ENCODE measurements around the gene RELT.
A peak's percentile ranks its signal among the peaks of the same experiment; 100 is the strongest.

RELT gene

DNA sequence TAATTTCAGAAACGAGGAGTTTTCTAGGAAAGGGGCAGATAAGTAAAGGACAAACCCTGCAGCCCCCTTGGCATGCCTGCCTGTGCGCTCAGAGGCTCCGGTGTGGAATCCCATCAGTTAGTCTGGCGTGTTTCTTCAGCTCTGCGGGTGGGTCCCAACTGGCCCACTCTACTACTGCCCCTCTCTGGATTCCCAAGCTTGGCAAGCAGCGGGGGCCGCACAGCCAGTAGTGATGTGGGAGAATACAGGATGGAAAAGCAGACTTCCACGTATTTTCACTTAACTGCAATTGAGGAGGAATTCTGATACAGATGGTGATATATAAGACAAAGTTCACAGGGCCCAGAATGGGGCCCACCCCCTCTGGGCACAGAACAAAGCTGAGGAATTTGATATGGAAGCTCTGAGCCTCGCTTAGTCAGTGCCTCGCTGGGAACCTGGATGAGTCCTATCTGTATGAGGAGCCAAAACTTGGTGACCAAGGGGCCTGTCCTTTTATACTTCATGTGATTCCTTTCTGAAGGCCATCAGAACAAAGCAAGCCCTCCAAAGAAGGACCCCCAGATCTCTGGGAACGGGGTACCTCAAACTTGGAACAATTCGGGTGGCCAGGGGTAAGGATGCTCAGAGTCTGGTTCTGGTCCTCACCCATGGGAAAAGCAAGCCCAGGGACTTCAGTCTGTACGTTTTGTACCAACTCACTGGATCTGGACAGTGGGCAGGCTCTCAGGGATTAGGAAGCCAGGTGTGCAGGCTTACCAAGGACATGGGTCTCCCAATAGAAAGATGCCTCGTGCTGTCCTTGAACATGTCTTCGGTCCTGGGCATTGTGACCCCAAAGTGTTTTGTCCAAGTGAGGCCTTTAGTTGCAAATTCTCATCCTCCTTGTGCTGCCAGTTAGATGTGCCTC lies 26.0 kb downstream of the RELT start:
- no peak for DNase-seq (ENCODE audit: low spot score)
- FAIRE-seq, result no peak

DNA sequence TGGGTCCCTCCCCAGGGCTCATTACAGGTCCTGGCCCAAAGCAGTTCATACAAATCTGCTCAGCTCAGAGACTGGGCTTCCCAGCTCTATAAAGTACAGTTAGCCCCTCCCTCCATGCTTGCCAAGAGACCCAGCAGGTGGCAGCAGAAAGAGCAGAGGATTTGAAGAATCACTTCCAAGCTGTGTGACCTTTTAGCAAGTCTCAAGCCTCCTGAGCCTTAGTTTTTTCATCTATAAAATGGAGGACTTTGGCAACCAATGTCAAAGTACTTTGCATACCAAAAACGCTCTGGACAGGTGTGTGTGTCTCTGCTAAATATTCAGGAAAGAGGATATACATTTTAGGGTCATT lies 26.6 kb downstream of the RELT start:
- DNase-seq (ENCODE audit: low spot score), result peak; percentile 35

DNA sequence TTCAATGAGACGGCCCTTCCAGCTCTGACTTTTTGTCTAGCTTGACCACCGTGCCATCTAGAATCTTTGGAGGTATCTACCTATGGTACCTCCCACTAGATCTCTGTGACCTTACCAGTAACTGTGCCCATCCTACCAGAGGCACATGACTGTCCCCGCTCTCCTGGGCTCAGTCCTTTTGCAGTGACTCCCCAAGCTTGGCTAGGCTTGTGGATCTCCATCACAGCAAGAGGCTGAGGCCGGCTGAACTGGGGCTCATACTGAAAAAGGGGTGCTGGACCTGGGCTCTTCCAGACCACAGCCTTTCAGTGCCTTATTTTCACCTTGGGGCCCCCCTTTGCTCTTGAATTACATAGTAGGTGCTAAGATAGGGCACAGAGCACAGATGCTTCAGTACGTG lies 27.3 kb downstream of the RELT start:
- no peak for DNase-seq (ENCODE audit: low spot score)
- FAIRE-seq, result no peak

More for the DNA sequence above, 26.6 kb downstream of the RELT start:
- FAIRE-seq, result no peak

DNA sequence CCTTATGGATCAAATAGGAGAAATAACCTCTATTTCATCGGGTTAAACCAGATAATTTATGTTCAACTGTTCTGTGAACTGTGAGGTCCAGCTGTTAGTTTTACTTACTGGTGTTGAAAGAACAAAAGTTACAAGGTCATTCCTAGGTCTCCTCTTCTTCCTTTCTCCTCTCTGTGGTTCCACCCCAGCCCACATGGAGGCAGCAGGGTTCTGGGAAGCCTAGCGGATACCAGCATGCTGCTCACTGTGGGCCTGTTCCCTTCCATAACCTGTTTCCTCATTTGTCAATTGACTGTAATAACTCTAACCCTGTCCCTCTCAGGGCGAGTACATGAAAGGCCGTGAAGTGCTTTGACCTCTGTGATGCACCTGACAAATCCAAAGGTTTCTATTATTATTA lies 27.8 kb downstream of the RELT start:
- DNase-seq (ENCODE audit: low spot score), result peak; percentile 57
- no peak for FAIRE-seq

DNA sequence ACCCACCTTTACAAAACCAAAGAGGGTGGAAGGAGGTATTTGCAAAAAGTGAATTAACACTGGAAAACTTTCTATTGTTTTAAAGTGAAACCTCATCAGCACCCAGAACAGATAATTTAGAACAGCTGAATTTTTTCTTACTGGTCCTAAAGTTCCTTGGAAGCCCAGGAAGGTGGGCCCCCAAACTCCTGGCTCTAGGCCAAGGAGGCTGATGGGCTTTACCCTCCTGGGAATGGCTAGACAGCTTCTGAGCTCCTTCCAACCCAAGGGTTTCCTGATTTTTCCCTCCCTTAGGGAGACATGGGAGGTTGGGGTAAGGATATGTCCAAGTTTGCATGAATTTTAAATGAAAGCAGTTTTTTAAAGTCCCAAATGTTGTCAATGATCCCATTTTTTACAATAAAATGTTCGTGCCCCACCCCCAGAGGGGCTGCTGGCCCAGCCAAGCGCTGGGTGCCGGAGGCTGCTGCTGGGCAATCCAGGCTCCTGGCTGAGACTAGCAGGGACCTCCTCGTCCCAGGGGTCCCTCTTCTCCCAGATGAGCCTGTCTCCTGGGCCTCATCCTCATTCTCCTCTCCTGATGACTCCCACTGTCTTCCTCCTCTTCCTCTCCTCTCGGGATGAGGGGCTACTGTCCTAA lies 28.4 kb downstream of the RELT start:
- FAIRE-seq, result no peak
- DNase-seq (ENCODE audit: low spot score), result no peak

DNA sequence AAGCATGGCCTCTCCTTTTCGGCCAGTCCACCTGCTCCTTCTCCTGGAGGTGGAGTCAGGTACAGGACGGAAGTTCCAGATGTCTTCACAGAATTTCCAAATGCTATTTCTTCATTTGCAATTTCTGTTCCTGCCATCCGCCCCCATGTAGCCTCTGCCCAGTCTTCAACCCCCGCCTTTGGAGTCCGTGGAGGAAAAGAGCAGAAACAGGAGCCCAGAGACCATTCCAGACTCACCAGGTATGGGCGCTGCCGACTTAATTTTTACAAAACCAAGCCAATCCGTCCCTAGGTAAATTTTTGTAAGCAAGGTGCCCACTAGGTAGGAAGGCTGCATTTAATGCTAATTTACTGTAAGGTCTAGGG lies 28.9 kb downstream of the RELT start:
- no peak for DNase-seq (ENCODE audit: low spot score)
- no peak for FAIRE-seq

DNA sequence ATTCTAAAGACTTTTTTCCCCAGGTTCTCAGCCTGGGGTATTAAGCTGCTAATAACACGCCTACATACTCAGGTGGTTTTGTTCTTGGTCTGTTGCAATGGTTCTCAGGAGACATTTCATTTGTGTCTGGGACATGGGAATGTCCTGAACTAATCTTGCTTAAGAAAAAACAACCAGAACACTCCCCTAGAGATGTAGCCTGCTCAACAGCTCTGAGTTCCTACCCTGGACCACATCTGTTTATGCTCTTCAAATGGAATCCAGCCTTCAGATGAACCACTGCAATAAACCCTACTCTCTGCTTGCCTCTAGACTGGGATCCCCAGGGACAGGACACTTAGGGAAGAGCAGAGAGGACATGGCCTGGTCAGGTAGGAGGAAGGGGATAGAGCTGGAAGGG lies 29.9 kb downstream of the RELT start:
- DNase-seq (ENCODE audit: low spot score), result no peak
- FAIRE-seq, result no peak

DNA sequence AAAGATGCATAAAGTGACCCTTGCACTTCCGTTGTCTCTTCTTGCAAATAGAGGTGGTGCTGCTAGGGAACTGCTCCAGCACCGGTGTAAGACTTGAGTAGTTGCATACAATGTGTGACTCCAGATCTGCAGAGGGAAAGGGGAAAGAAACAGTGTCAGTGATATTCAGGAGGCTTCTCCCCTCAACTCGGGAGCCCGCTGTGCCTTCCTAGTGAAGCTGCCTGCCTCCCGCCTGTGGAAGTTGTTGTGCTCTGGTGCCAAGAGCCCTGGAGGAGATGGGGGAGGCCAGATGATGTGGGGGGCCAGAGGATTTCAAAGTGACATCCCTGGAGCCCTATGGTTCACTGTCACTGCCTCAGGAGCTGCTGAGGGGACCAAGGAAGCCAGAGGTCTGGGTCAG lies 30.4 kb downstream of the RELT start:
- no peak for FAIRE-seq
- no peak for DNase-seq (ENCODE audit: low spot score)

DNA sequence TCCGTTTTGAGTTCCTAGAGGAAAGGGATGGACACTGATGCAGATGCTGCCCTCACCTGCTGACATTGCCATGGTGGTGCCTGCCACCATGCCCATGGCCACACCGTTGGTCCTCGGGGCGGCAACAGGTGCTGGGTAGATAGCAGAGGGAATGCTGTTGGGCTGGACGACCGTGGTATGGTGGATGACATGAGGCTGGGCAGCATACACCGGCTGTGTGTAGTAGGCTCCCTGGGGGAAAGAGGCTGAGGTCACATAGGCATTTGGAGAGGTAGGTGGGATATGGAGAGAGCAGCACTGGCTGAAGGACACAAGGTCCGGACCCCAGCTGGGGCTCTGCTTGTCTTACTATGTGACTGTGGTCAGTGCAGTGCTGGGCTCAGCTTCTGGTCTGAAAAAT lies 33.2 kb downstream of the RELT start:
- no peak for FAIRE-seq

DNA sequence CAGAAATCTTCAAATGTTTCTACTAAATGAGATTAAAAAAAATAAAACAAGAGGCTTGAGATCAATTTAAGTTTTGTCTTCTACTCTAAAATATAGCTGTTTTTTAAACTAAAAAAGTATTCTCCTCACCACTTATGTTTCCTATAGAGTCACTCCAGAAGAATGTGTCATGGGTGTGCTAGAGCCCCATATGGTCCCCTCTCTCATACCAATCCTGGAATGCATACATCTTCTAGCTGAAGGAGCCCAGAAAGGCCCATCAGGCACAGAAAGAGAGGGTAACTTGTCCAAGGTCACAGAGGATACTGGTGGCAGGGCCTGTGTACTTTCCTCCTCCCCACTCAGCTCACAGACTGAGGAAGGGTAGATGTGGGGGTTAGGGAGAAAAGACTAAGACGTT lies 34.4 kb downstream of the RELT start:
- no peak for FAIRE-seq
- DNase-seq (ENCODE audit: low spot score), result no peak

More for the DNA sequence above, 33.2 kb downstream of the RELT start:
- DNase-seq (ENCODE audit: low spot score), result no peak

DNA sequence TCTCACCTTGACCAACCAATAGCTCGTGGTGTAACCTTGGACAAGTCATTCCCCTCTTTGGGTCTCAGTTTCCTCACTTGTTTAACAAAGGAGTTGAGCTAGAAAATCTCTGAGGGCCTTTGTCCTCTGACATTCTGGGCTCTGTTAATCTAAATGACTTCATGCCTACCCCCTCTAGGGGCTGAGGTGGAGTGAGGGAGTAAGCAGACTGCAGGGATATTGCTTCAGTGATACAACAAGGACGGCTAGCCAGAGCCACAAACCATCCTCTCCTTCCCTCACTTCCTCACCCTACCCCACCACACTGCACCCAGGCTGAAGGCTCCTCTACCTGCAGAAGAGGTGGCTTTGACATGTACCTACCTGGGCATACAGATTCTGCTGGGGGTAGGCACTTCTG lies 34.8 kb downstream of the RELT start:
- DNase-seq (ENCODE audit: low spot score) (no peak), FAIRE-seq (no peak)

DNA sequence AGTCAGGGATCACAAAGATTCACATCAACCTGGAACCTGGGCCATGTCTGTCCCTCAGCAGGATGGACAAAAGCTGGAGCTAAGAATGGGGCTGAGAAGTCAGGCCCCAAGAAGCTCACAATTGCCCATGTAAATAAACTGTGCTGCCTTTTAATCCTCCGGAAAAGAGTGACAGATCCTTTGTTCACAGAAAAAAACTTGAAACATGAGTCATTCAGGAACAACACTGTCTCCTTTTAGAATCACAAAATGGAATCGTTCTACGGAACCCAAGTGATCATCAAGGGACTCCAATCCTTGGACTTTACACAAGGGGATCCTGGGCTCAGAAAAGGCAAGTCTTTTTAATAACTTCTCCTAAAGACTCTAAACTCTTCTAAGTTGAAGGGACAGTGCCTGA lies 36.1 kb downstream of the RELT start:
- FAIRE-seq, result no peak

DNA sequence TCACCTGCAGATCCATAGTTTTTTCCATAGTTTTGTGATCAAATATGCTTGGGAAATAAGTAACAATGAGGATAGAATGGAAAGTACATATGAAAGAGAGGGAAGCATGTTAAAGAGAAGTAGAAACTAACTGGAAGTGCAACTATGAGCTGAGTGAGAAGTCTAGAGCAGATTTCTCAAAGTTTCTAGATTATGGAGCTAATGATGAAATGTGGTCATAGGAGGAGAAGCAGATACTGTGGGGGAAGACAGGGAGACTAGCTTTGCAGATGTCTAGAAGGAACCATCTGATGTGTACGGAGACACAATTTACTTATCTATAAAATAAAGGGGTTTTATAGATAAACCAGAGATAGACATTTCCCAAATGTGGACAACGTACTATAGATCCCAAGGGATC lies 37.1 kb downstream of the RELT start:
- DNase-seq (ENCODE audit: low spot score), result no peak
- FAIRE-seq, result no peak

More for the DNA sequence above, 36.1 kb downstream of the RELT start:
- no peak for DNase-seq (ENCODE audit: low spot score)

DNA sequence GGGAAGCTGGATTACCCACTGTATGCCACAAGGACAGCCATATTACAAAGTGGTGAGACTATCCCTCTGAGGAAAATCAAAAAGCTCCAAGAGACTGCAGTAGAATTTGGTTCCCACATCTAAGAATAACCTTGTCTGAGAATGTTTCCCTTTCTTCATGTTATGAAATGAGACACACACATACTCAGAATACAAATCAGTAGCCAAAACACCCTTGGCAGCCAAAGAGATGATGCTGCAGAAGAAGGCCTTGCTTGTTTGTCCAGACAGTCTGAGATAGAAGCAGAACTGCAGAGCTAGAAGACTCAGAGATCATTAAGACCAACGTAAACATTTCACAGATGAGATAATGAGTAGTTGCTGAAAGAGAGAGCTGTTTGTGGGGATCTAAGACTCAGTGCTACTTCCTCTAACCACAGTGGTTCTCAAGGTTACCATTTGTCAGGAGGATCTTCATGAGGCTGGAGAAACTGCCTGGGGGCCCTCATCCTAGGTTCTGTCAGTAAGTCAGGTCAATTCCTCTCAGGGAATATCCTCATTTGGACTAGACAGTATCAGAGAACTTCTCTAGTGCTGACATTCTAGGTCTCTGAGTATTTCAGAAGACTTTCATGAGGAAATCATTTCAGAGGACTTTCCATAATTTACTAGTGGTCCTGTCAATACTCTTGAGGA lies 38.9 kb downstream of the RELT start:
- FAIRE-seq (no peak), DNase-seq (ENCODE audit: low spot score) (no peak)

DNA sequence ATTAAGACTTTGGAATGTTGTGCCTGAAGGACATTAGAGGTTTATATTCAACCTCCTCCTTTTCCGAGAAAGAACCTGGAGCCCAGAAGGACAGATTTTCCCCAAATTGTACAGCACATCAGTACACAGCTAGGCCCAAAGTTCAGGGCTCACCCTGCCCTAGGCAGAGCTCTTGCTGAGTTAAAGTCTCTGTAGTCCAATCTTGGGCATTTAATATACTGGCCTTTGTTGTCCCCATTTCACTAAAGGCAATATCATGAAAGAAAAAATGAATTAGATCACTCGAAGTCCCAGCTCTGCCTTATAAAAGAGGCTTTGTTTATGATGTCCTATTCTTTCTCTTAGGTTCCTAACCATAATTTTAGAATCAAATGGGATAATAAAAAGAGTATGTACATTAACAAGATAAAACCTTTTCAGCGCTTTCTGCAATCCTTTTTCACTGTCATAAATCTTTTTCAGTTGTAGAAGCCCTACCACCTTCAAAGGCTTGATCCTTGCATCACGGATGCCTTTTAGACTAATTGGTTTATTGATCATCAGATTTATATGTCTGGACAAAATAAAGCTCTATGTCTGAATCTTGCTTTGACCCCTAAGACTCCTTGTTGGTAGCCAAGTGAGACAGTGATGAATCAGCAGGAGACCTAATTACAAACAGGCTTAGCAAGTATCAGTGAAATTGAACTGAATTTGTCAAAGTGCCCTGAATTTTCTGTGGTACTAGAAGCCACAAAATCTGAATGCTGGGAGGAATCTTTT lies 39.8 kb downstream of the RELT start:
- FAIRE-seq, result no peak

DNA sequence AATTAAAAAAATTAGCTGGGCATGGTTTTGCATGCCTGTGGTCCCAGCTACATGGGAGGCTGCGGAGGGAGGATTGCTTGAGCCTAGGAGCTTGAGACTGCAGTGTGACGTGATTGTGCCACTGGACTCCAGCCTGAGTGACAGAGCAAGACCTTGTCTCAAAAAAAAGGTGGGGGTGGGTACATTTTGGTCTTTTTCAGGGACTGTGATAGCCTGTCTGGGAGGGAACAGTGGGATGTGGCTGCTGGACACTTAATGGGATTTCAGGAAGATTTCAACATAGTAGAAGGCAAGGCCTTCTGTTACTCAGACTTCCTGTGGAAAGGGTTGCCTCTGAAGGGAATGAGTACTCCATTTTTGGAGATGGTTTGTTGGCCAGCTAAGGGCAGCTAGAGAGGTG lies 40.6 kb downstream of the RELT start:
- no peak for DNase-seq (ENCODE audit: low spot score)

More for the DNA sequence above, 39.8 kb downstream of the RELT start:
- DNase-seq (ENCODE audit: low spot score), result no peak

DNA sequence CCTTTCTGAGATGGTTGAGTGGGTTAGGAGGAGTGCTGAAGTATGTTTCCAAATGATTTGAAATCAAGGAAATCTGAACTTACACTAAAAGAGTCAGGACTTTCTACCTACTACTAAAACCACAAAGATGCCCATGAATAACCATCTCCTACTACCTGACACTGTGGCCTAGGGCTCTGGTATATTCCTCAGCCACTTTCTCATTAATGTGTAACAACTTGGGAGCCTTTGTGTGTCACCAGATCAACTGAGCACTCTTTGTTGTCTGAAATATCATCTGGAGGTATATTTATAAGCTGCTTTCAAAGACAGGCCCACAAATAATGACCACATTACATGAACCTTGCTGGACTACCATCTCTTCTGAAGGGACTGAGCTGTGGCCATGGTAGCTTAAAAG lies 43.9 kb downstream of the RELT start:
- FAIRE-seq, result no peak
- no peak for DNase-seq (ENCODE audit: low spot score)

More for the DNA sequence above, 40.6 kb downstream of the RELT start:
- no peak for FAIRE-seq

DNA sequence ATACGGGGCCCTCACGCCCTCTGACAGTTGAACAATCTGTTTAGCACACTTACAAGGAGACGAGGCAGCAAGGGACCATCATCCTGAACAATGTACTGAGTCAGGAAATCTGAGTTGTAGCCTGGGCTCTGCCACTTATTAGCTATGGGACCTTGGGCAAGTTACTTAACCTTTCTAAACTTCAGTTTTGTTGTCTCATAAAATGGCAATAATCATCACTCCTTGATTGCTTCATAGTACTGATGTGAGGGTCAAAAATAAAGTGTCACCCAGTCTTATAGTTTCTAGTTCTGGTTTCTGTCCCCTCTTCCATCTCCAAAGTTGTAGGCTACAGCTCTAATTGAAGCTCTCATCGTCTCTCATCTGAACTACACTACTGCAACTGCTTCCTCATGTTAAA lies 46.7 kb downstream of the RELT start:
- DNase-seq (ENCODE audit: low spot score), result no peak

DNA sequence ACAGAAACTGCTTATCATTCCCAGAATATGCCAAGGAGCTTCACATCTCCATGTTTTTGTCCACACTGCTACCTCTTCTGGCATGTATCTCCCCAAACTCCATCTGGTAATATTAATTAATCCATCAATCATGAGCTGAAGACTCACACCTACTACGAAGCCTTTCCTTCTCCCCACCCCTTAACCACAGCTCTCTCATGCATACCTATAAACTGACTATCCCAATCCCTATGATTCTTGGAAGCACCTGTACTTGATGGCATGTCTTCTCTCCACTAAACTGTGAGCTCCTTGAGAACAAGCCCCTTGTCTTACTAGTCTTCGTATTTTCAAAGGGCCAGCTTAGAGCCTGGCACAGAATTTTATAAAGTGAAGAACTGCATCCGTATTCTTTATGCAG lies 47.3 kb downstream of the RELT start:
- FAIRE-seq (no peak), DNase-seq (ENCODE audit: low spot score) (no peak)

More for the DNA sequence above, 46.7 kb downstream of the RELT start:
- no peak for FAIRE-seq

DNA sequence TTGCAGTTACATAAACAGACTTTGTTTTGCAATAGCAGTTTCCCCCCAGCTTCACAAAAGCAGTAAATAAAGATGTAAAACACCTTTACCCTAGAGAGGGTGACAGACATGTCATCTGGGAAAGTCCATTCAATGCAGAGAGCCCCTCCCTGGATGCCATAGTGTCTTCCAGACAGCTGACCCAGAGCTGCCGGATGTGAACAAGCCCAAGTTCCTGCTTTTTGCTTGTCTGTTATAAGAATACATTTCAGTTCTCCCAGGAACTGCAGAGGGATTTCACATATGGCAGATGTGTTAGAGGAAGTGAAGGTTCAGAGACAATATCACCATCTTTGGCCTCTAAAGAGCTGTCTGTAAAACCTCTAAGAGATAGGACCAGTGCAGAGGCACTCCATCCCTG lies 48.9 kb downstream of the RELT start:
- no peak for DNase-seq (ENCODE audit: low spot score)
- FAIRE-seq, result no peak

DNA sequence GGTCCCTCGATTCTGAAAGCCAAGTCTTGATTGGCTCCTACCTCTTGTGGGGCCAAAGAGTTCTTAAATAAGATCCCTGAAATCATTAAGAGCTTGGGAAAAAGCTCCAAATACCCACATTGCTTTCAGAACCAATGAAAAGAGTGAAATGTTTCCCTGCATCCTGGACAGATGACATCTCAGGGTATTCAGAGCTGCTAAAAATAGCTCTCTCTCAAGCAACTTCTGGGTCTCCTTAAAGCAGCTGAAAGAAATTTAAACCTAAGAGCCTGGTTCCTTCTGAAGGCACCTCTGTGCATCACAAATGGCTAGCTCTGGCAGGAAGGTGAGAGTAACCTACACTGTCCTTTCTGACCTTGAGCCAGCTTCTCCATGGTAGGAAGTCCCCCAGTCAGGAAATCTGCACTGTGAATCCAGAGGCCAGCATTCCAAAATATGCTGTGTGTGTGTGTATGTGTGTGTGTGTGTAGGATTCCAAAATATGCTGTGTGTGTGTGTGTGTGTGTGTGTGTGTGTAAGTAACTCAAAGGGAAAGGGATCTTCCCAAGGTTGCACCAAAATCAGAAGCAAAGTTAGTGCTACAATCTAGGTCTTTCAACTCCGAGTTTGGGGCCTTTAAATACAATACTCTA lies 50.1 kb downstream of the RELT start:
- FAIRE-seq (no peak), DNase-seq (ENCODE audit: low spot score) (no peak)
